ENCODE results near the gene PPL. TPM values are rescaled to one million over a fixed set of nuclear protein-coding genes. Genes with fewer than 3 reads are reported as not detected.

PPL gene
- total RNA-seq, 1 experiment from 2014 or later = 0.04 TPM

DNA sequence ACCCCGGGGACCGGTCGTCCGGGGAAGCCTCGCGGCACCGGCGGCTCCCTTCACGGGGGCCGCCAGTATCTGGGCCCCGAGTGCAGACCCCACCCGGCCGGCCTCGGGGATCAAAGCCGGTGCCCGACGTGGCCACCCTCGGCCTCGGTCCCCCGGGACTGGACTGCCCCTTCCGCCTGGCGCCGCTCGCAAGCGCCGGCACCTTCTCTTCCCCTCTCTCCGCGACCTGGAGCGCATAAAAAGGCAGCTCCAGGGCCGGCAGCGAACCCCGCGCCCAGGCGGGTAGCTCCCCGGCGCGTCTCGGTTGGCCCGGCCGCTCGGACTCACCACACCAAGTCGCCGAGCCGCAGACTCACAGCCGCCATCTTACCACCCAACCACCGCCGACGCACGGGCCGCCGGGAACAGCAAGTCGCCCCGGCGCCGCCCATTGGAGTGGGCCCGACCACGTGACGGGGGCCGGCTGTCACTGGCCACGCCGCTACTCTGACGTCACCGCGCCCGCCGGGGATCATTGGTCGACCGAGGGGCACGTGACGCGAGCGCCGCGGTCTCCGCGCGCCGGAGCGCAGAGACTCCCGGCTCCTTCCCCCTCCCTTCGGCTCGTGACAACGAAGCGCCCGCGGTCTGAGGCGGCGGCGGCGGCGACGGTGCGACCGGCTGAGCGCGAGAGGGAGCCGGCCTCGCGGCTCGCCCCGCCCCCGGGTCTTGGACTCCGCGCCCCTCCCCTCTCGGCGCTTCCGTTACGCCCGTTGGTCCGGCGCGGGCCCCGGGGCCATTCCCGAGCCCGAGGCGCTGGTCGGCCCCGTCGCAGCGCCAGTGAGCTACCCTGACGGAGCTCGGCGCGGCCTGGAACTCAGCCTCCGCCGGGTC is 89.8 kb downstream of the PPL start, which contains the start of the genes GLYR1 and UBN1:
Gene GLYR1 (minus strand): TSS at position 388 of the 873 bp plus-strand sequence. CDS start 23 bp downstream, at position 365.
Gene UBN1 (plus strand): TSS at position 581 of the 873 bp plus-strand sequence. CDS start 5,437 bp downstream, outside the sequence.
- H3K27me3 ChIP-seq (replicated peaks; ENCODE audit: insufficient read depth, low read depth, low read length, poor library complexity) = no peaks in the 10 kb centered on the region
- peak within 1 kb of the TSS; percentile 99 for H3K4me3 ChIP-seq (ENCODE audit: low read depth, low read length, poor library complexity, severe bottlenecking)
- ChIA-PET POLR2A (ENCODE audit: low non-redundant PET) (no interaction called here), CTCF (no interaction called here)
- peak; percentile 99 for DNase-seq (ENCODE audit: low spot score)
- H3K27ac ChIP-seq (ENCODE audit: low read depth, low read length, poor library complexity, severe bottlenecking) = peak within 1 kb of the TSS; percentile 97
- peaks cover 32% of the 10 kb centered on the region for H3K36me3 ChIP-seq (ENCODE audit: insufficient read depth, low read length, poor library complexity, severe bottlenecking)
- H3K9me3 ChIP-seq (ENCODE audit: low read depth, low read length, poor library complexity, severe bottlenecking) = no peaks in the 10 kb centered on the region
- BruUV-seq (replicated peaks) = no TSS peak
- H3K4me1 ChIP-seq (ENCODE audit: insufficient read depth, low read length, poor library complexity, severe bottlenecking) = peaks cover 8% of the 10 kb centered on the region
- intact Hi-C loops (cut with micrococcal nuclease; ENCODE audit: unreplicated experiment) = loop anchor here (10.0 kb wide), 1 partner anchor 248 kb away; the partner anchor contains the start of gene EEF2KMT
- no peak for TF ChIP-seq EZH2 (IDR thresholded peaks at IDR 0.05; ENCODE audit: borderline replicate concordance, low read depth, low read length, poor library complexity, severe bottlenecking)
- TF ChIP-seq, protein P1, sequence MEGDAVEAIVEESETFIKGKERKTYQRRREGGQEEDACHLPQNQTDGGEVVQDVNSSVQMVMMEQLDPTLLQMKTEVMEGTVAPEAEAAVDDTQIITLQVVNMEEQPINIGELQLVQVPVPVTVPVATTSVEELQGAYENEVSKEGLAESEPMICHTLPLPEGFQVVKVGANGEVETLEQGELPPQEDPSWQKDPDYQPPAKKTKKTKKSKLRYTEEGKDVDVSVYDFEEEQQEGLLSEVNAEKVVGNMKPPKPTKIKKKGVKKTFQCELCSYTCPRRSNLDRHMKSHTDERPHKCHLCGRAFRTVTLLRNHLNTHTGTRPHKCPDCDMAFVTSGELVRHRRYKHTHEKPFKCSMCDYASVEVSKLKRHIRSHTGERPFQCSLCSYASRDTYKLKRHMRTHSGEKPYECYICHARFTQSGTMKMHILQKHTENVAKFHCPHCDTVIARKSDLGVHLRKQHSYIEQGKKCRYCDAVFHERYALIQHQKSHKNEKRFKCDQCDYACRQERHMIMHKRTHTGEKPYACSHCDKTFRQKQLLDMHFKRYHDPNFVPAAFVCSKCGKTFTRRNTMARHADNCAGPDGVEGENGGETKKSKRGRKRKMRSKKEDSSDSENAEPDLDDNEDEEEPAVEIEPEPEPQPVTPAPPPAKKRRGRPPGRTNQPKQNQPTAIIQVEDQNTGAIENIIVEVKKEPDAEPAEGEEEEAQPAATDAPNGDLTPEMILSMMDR (conservative IDR thresholded peaks at IDR 0.05; ENCODE audit: low read depth, low read length) = no peak

DNA sequence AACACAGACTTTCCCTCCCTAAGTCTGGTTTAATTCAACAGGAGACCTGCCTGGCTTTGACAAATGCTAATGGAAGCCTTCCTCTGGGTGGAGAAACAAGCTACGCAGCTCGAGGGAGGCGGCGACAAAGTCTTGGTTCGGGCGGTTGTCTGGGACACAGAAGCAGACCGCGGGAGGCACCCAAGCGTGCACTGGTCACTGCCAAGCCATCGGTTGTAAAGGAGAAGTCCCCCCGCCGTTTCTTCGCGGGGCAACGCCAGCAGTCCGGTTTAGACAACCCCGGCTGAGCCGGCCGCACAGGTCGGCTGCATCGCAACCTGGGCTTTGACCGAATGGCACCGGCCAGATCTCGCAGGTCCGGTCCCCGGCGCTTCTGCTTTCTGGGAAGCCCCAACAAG is 90.4 kb downstream of the PPL start:
- ChIA-PET POLR2A (ENCODE audit: low non-redundant PET) (no interaction called here), CTCF (no interaction called here)
- intact Hi-C loops (cut with micrococcal nuclease; ENCODE audit: unreplicated experiment) = loop anchor here (10.0 kb wide), 1 partner anchor 248 kb away; the partner anchor contains the start of gene EEF2KMT
- H3K9me3 ChIP-seq (ENCODE audit: low read depth, low read length, poor library complexity, severe bottlenecking) = no peaks in the 10 kb centered on the region
- no peaks in the 10 kb centered on the region for H3K27me3 ChIP-seq (replicated peaks; ENCODE audit: insufficient read depth, low read depth, low read length, poor library complexity)
- peak overlapping the region; percentile 99 for H3K4me3 ChIP-seq (ENCODE audit: low read depth, low read length, poor library complexity, severe bottlenecking)
- DNase-seq (ENCODE audit: low spot score) = peak; percentile 25
- peaks cover 36% of the 10 kb centered on the region for H3K36me3 ChIP-seq (ENCODE audit: insufficient read depth, low read length, poor library complexity, severe bottlenecking)
- H3K27ac ChIP-seq (ENCODE audit: low read depth, low read length, poor library complexity, severe bottlenecking) = peak overlapping the region; percentile 97
- H3K4me1 ChIP-seq (ENCODE audit: insufficient read depth, low read length, poor library complexity, severe bottlenecking) = peaks cover 8% of the 10 kb centered on the region
- BruUV-seq (replicated peaks) = no TSS peak
- TF ChIP-seq, protein P1 (conservative IDR thresholded peaks at IDR 0.05; ENCODE audit: low read depth, low read length) = no peak
- TF ChIP-seq EZH2 (IDR thresholded peaks at IDR 0.05; ENCODE audit: borderline replicate concordance, low read depth, low read length, poor library complexity, severe bottlenecking) = no peak

DNA sequence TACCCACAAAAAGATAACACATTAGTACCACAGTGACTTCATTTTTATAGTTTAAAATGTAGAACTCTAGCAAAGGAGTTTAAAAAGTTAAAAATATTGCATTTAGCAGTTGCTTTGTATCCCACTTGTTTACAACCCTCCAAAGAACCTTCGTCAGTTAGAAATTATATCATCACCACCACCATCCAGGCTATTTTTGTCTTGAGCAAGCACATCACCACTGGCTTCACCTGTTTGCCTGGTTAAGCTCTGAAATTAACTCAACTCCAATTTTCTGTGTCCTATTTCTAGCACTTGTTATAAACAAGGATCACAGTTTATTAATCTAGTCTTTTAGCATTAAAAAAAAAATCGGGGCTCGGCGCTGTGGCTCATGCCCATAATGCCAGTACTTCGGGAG is 96.0 kb downstream of the PPL start:
- POLR2A ChIA-PET (ENCODE audit: low non-redundant PET) = no interaction called here
- no peaks in the 10 kb centered on the region for H3K27me3 ChIP-seq (replicated peaks; ENCODE audit: insufficient read depth, low read depth, low read length, poor library complexity)
- BruUV-seq (replicated peaks) = no TSS peak

More for the DNA sequence above, 96.0 kb downstream of the PPL start:
- peaks cover 83% of the 10 kb centered on the region for H3K36me3 ChIP-seq (ENCODE audit: insufficient read depth, low read length, poor library complexity, severe bottlenecking)
- H3K9me3 ChIP-seq (ENCODE audit: low read depth, low read length, poor library complexity, severe bottlenecking) = no peaks in the 10 kb centered on the region
- H3K4me1 ChIP-seq (ENCODE audit: insufficient read depth, low read length, poor library complexity, severe bottlenecking) = no peaks in the 10 kb centered on the region
- DNase-seq (ENCODE audit: low spot score) = no peak
- H3K27ac ChIP-seq (ENCODE audit: low read depth, low read length, poor library complexity, severe bottlenecking) = no peak overlapping the region
- intact Hi-C loops (cut with micrococcal nuclease; ENCODE audit: unreplicated experiment) = loop anchor here (10.0 kb wide), 1 partner anchor 254 kb away; the partner anchor contains the start of gene EEF2KMT
- no peak for TF ChIP-seq EZH2 (IDR thresholded peaks at IDR 0.05; ENCODE audit: borderline replicate concordance, low read depth, low read length, poor library complexity, severe bottlenecking)
- TF ChIP-seq, protein P1 (conservative IDR thresholded peaks at IDR 0.05; ENCODE audit: low read depth, low read length) = no peak
- H3K4me3 ChIP-seq (ENCODE audit: low read depth, low read length, poor library complexity, severe bottlenecking) = no peak overlapping the region
- CTCF ChIA-PET = no interaction called here
